GOT3 (cell line): ENCODE measurements around the gene MYO1G.

Experiments used
- DNase-seq: peaks from one replicate; lab custom pipeline; 2025; ENCODE audit warnings: mixed read lengths; lab: John Stamatoyannopoulos, UW

MYO1G gene

GRCh38 chr7:44981035-44981706, 2.4 kb upstream of the MYO1G start:
- DNase-seq: no peak

- no peak for DNase-seq
Observed at GRCh38 chr7:44980393-44981034, 1.7 kb upstream of the MYO1G start.

GRCh38 chr7:44979481-44980392, 922 bp upstream of the MYO1G start:
- no peak for DNase-seq

GRCh38 chr7:44977959-44978335, 868 bp downstream of the MYO1G start:
- DNase-seq: no peak

- DNase-seq: no peak
Observed at GRCh38 chr7:44977304-44977958, 1.4 kb downstream of the MYO1G start.

- DNase-seq: no peak
Observed at GRCh38 chr7:44976746-44977196, 2.0 kb downstream of the MYO1G start.

GRCh38 chr7:44976040-44976745, 2.6 kb downstream of the MYO1G start:
- DNase-seq: no peak

- no peak for DNase-seq
Observed at GRCh38 chr7:44975331-44976039, 3.3 kb downstream of the MYO1G start.

GRCh38 chr7:44974549-44974948, 4.3 kb downstream of the MYO1G start:
- no peak for DNase-seq

- DNase-seq: no peak
Observed at GRCh38 chr7:44973610-44974401, 5.0 kb downstream of the MYO1G start.

- no peak for DNase-seq
Observed at GRCh38 chr7:44972562-44972961, 6.3 kb downstream of the MYO1G start.

- no peak for DNase-seq
Observed at GRCh38 chr7:44971902-44972441, 6.8 kb downstream of the MYO1G start.

GRCh38 chr7:44971188-44971901, 7.5 kb downstream of the MYO1G start:
- no peak for DNase-seq

GRCh38 chr7:44970523-44971051, 8.2 kb downstream of the MYO1G start:
- no peak for DNase-seq

- no peak for DNase-seq
Observed at GRCh38 chr7:44969701-44970522, 8.9 kb downstream of the MYO1G start.

- DNase-seq: no peak
Observed at GRCh38 chr7:44969049-44969700, 9.6 kb downstream of the MYO1G start.
